Measurements from ENCODE around the gene ARPC4.
"Not testable (repeated sequence)": the region's sequence is repeated elsewhere in the genome, so short reads cannot be mapped to it uniquely, and the experiment has no call there.

The ARPC4 gene

GRCh38 chr3:9815986-9816385 is 23.1 kb downstream of the ARPC4 start:
- in situ Hi-C loops (cut with HindIII; ENCODE audit: low sequenced_read_pairs), result loop anchor here (10.0 kb wide), 1 partner anchor 121 kb away; no protein-coding TSS in a partner anchor

GRCh38 chr3:9817436-9817835 is 24.6 kb downstream of the ARPC4 start:
- in situ Hi-C loops (cut with HindIII; ENCODE audit: low sequenced_read_pairs), result loop anchor here (10.0 kb wide), 1 partner anchor 123 kb away; no protein-coding TSS in a partner anchor

- in situ Hi-C loops (cut with HindIII; ENCODE audit: low sequenced_read_pairs), result loop anchor here (10.0 kb wide), 1 partner anchor 124 kb away; no protein-coding TSS in a partner anchor
Measured at GRCh38 chr3:9818666-9819335, 25.9 kb downstream of the ARPC4 start.

- in situ Hi-C loops (cut with HindIII; ENCODE audit: low sequenced_read_pairs), result no loop called here
Measured at GRCh38 chr3:9820543-9820942, 27.7 kb downstream of the ARPC4 start.

- in situ Hi-C loops (cut with HindIII; ENCODE audit: low sequenced_read_pairs), result no loop called here
Measured at GRCh38 chr3:9820946-9821345, 28.1 kb downstream of the ARPC4 start.

- in situ Hi-C loops (cut with HindIII; ENCODE audit: low sequenced_read_pairs), result no loop called here
Measured at GRCh38 chr3:9825451-9826040, 32.7 kb downstream of the ARPC4 start.

GRCh38 chr3:9826815-9827573 is 34.1 kb downstream of the ARPC4 start:
- in situ Hi-C loops (cut with HindIII; ENCODE audit: low sequenced_read_pairs), result no loop called here

- in situ Hi-C loops (cut with HindIII; ENCODE audit: low sequenced_read_pairs), result no loop called here
Measured at GRCh38 chr3:9828801-9829755, 36.2 kb downstream of the ARPC4 start.

GRCh38 chr3:9831253-9831652 is 38.4 kb downstream of the ARPC4 start:
- in situ Hi-C loops (cut with HindIII; ENCODE audit: low sequenced_read_pairs), result no loop called here

GRCh38 chr3:9833078-9833477 is 40.2 kb downstream of the ARPC4 start:
- in situ Hi-C loops (cut with HindIII; ENCODE audit: low sequenced_read_pairs), result no loop called here

- in situ Hi-C loops (cut with HindIII; ENCODE audit: low sequenced_read_pairs), result no loop called here
Measured at GRCh38 chr3:9834520-9835380, 41.9 kb downstream of the ARPC4 start.

- in situ Hi-C loops (cut with HindIII; ENCODE audit: low sequenced_read_pairs), result no loop called here
Measured at GRCh38 chr3:9837701-9838582, 45.1 kb downstream of the ARPC4 start.

- in situ Hi-C loops (cut with HindIII; ENCODE audit: low sequenced_read_pairs), result no loop called here
Measured at GRCh38 chr3:9838856-9839255, 46.0 kb downstream of the ARPC4 start.

GRCh38 chr3:9841015-9841414 is 48.1 kb downstream of the ARPC4 start:
- in situ Hi-C loops (cut with HindIII; ENCODE audit: low sequenced_read_pairs), result no loop called here

GRCh38 chr3:9843715-9844438 is 51.0 kb downstream of the ARPC4 start, which contains the start of gene RPUSD3:
RPUSD3 (minus strand) TSS chr3:9844008; CDS start chr3:9843990, 18 bp downstream.
- in situ Hi-C loops (cut with HindIII; ENCODE audit: low sequenced_read_pairs), result no loop called here

- in situ Hi-C loops (cut with HindIII; ENCODE audit: low sequenced_read_pairs), result no loop called here
Measured at GRCh38 chr3:9846231-9846630, 53.3 kb downstream of the ARPC4 start.

GRCh38 chr3:9846931-9847488 is 54.1 kb downstream of the ARPC4 start:
- in situ Hi-C loops (cut with HindIII; ENCODE audit: low sequenced_read_pairs), result no loop called here

GRCh38 chr3:9847870-9848269 is 55.0 kb downstream of the ARPC4 start:
- in situ Hi-C loops (cut with HindIII; ENCODE audit: low sequenced_read_pairs), result not testable (repeated sequence)
